NCI-H2029 treated with DMSO at 0.1 percent for 48 hours (cell line): ENCODE results near the gene BHLHE23.

ENCODE experiments used
- DNase-seq: peaks from one replicate; lab custom pipeline; 2025; lab: John Stamatoyannopoulos, UW

BHLHE23 gene

GRCh38 chr20:63025534-63026331 lies 19.0 kb upstream of the BHLHE23 start:
- no peak for DNase-seq

- DNase-seq, result no peak
Measured at GRCh38 chr20:63024573-63025392, 18.0 kb upstream of the BHLHE23 start.

- DNase-seq, result no peak
Measured at GRCh38 chr20:63023936-63024571, 17.3 kb upstream of the BHLHE23 start.

GRCh38 chr20:63023071-63023935 lies 16.5 kb upstream of the BHLHE23 start:
- no peak for DNase-seq

GRCh38 chr20:63022501-63022900 lies 15.7 kb upstream of the BHLHE23 start:
- DNase-seq, result no peak

GRCh38 chr20:63021356-63022321 lies 14.9 kb upstream of the BHLHE23 start:
- no peak for DNase-seq

GRCh38 chr20:63020681-63021080 lies 13.9 kb upstream of the BHLHE23 start:
- no peak for DNase-seq

- no peak for DNase-seq
Measured at GRCh38 chr20:63017826-63018411, 11.2 kb upstream of the BHLHE23 start.

GRCh38 chr20:63017076-63017825 lies 10.5 kb upstream of the BHLHE23 start:
- DNase-seq, result no peak

- DNase-seq, result no peak
Measured at GRCh38 chr20:63016514-63017075, 9.8 kb upstream of the BHLHE23 start.

- DNase-seq, result no peak
Measured at GRCh38 chr20:63015662-63016361, 9.0 kb upstream of the BHLHE23 start.

GRCh38 chr20:63015147-63015661 lies 8.4 kb upstream of the BHLHE23 start:
- DNase-seq, result no peak

- DNase-seq, result no peak
Measured at GRCh38 chr20:63014710-63015109, 7.9 kb upstream of the BHLHE23 start.

- no peak for DNase-seq
Measured at GRCh38 chr20:63014287-63014686, 7.5 kb upstream of the BHLHE23 start.

GRCh38 chr20:63013207-63013606 lies 6.4 kb upstream of the BHLHE23 start:
- DNase-seq, result no peak

GRCh38 chr20:63011798-63012197 lies 5.0 kb upstream of the BHLHE23 start:
- DNase-seq, result peak; percentile 77

GRCh38 chr20:63009988-63010769 lies 3.4 kb upstream of the BHLHE23 start:
- peak; percentile 44 for DNase-seq
